HFFc6 (cell line): Measurements from ENCODE around the gene CRACR2A. TPM values are rescaled to one million over a fixed set of nuclear protein-coding genes. Genes with fewer than 3 reads are reported as not detected.

Source experiments
- DNase-seq: peaks from one replicate; pipeline ENCODE4 v3.0.0-alpha.2; 2018
- H3K27ac Mint-ChIP-seq: 2 replicates; pipeline ENCODE4 v1.8.0; 2020; ENCODE audit warnings: mild to moderate bottlenecking, mixed read lengths
- H3K27me3 Mint-ChIP-seq: 2 replicates; pipeline ENCODE4 v1.8.0; 2021; ENCODE audit warnings: mild to moderate bottlenecking, moderate library complexity, mixed read lengths; ENCODE audit not compliant: insufficient read depth
- H3K36me3 Mint-ChIP-seq: 2 replicates; pipeline ENCODE4 v1.8.0; 2021; ENCODE audit warnings: low read depth, mixed read lengths
- H3K4me1 Mint-ChIP-seq: 2 replicates; pipeline ENCODE4 v1.8.0; 2020; ENCODE audit warnings: low read depth, mixed read lengths
- H3K4me3 Mint-ChIP-seq: 2 replicates; pipeline ENCODE4 v1.8.0; 2020; ENCODE audit warnings: mild to moderate bottlenecking, moderate library complexity, mixed read lengths
- H3K9me3 Mint-ChIP-seq: 2 replicates; pipeline ENCODE4 v1.8.0; 2020; ENCODE audit warnings: mild to moderate bottlenecking, mixed read lengths
- CTCF ChIP-seq: fragments of 200-600 bp; sonication (generic); IDR thresholded peaks from 2 replicates; pipeline ENCODE4 v1.5.0; 2021; ENCODE audit warnings: antibody characterized with exemption, mild to moderate bottlenecking
- total RNA-seq, 6 experiments: library from RNA; stranded (reverse); fragmentation: NEBNext Ultra II Directional; extraction: Animal tissue kit (Norgen Biotek cat#: 25700); gene quantifications; 2 replicates in 1 of 6; 3 replicates in 5 of 6; pipeline ENCODE4 v1.2.3, GENCODE V29; 2021

CRACR2A gene
- total RNA-seq, 6 experiments from 2014 or later: 0.13 to 0.37 (median 0.18) TPM

DNA sequence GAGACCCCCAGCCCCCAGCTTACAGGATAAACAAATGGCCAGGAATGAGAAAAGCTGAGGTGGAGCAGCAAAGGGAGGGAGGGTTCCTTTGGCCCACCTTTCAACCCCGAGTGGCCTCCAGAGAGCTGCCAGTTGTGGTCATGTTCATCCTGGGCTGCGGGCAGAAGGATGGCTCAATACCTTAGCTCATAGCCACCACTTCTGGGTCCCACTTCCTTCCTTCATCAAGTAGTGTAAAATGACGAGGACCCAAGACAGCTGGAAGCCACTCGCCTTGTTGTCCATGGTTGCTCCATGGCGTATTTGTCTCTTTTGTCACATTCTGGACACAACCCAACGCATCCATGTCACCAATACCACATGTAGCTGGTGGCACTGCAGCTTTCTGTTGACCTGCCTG, 24.2 kb downstream of the CRACR2A start:
- Mint-ChIP-seq H3K27me3 (peaks cover 27% of the 10 kb centered on the region), H3K4me3 (no peak overlapping the region)

DNA sequence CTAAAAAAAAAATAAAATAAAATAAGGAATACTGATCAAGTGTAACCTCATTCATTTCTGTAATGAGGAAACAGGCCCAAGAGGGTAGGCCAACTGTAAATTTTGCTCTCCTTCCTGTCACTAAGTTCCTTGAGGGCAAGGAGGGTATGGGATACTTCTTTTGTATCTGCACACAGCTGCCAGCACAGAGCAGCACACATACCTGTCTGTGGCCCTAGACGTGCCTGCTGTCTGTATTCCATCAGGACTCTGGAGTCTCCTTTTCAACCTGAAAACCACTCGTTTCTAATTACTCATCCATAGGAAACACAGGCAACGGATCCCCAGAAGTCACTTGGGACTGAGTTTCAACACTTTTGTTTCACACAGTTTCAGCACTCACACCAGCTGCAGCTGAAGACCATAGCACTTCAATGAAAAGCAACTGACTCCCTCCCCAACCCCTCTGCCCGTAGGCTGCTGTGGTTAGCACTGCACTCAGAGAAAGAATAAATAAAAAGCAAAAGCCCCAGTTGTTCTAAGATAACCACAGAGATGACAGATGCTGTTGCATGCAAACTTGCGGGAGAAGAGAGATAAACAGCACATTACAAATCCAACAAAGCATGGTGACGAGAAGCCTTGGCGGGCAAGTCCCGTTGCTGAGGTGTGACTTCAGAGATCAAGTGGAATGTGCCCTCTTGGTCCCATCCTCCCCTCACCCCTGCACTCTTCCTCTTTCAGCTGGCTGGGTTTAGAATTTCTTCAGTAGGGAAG, 24.9 kb downstream of the CRACR2A start:
- no peak overlapping the region for H3K27ac Mint-ChIP-seq
- H3K9me3 Mint-ChIP-seq: no peaks in the 10 kb centered on the region
- TF ChIP-seq CTCF: no peak
- no peaks in the 10 kb centered on the region for H3K4me1 Mint-ChIP-seq
- no peak for DNase-seq
- peaks cover 27% of the 10 kb centered on the region for H3K27me3 Mint-ChIP-seq
- no peak overlapping the region for H3K4me3 Mint-ChIP-seq
- no peaks in the 10 kb centered on the region for H3K36me3 Mint-ChIP-seq

More for the DNA sequence above, 24.2 kb downstream of the CRACR2A start:
- TF ChIP-seq CTCF: no peak
- Mint-ChIP-seq H3K27ac (no peak overlapping the region), H3K36me3 (no peaks in the 10 kb centered on the region), H3K4me1 (no peaks in the 10 kb centered on the region), H3K9me3 (no peaks in the 10 kb centered on the region)
- no peak for DNase-seq

GRCh38 chr12:3727354-3727753, 25.6 kb downstream of the CRACR2A start:
- H3K27me3 Mint-ChIP-seq: peaks cover 31% of the 10 kb centered on the region

GRCh38 chr12:3726456-3726855, 26.5 kb downstream of the CRACR2A start:
- Mint-ChIP-seq H3K4me3 (no peak overlapping the region), H3K27me3 (peaks cover 30% of the 10 kb centered on the region), H3K4me1 (no peaks in the 10 kb centered on the region), H3K27ac (no peak overlapping the region), H3K9me3 (no peaks in the 10 kb centered on the region), H3K36me3 (no peaks in the 10 kb centered on the region)
- no peak for TF ChIP-seq CTCF
- no peak for DNase-seq

More at GRCh38 chr12:3727354-3727753, 25.6 kb downstream of the CRACR2A start:
- H3K9me3 Mint-ChIP-seq: no peaks in the 10 kb centered on the region
- no peaks in the 10 kb centered on the region for H3K36me3 Mint-ChIP-seq
- no peak overlapping the region for H3K27ac Mint-ChIP-seq
- DNase-seq: no peak
- TF ChIP-seq CTCF: no peak
- H3K4me3 Mint-ChIP-seq: no peak overlapping the region
- H3K4me1 Mint-ChIP-seq: no peaks in the 10 kb centered on the region

DNA sequence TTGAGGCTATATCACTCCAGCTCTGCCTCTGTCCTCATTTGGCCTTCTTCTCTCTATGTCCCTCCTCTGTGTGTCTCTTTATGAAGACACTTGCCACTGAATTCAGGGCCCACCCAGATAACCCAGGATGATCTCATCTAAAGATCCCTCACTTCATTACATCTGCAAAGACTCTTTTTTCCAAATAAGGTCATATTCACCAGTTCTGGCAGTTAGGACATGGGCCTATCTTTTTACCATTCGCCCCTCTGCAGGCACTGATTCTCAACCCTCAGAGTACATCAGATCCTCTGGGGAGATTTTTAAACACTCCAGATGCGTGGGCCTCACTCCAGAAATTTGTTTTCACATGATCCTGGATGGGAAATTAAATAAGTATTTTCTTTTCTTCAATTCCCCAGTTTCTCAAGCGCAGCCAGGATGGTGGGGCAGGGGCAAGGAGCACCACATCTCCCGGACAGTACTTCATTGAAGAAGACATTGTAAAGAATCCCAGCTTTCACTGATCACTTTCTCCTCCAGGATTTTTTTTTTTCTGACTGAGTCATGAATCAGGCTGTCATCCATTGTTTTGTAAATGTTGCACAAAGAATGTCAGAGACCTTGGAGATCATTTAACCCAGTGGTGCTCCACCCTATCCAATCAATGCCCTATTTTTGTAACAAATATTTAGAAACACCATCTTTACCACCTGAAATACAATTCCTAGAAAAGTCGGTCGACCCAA, 27.4 kb downstream of the CRACR2A start:
- no peak for TF ChIP-seq CTCF
- no peak for DNase-seq
- H3K27me3 Mint-ChIP-seq: peaks cover 35% of the 10 kb centered on the region

More for the DNA sequence above, 27.4 kb downstream of the CRACR2A start:
- no peak overlapping the region for H3K27ac Mint-ChIP-seq
- H3K4me3 Mint-ChIP-seq: no peak overlapping the region
- no peaks in the 10 kb centered on the region for H3K36me3 Mint-ChIP-seq
- H3K4me1 Mint-ChIP-seq: no peaks in the 10 kb centered on the region
- no peaks in the 10 kb centered on the region for H3K9me3 Mint-ChIP-seq
